ENCODE data around the gene METTL6. TPM values are rescaled to one million over a fixed set of nuclear protein-coding genes. Genes with fewer than 3 reads are reported as not detected.

METTL6 gene
- total RNA-seq, 2 experiments from 2014 or later = 12.7 to 23.5 TPM

GRCh38 chr3:15467227-15468181, 40.2 kb upstream of the METTL6 start:
- no peak for DNase-seq (ENCODE audit: low spot score)
- no peak overlapping the region for H3K27ac ChIP-seq (ENCODE audit: low read depth, low read length, poor library complexity, severe bottlenecking)
- CTCF ChIA-PET (ENCODE audit: unreplicated experiment) = no interaction called here
- H3K79me2 ChIP-seq (ENCODE audit: insufficient read depth, low read depth, low read length) = no peaks in the 10 kb centered on the region
- no peaks in the 10 kb centered on the region for H3K4me1 ChIP-seq (ENCODE audit: insufficient read depth, low read length, poor library complexity, severe bottlenecking)
- no peak overlapping the region for H3K4me3 ChIP-seq (ENCODE audit: low read depth, low read length, poor library complexity, severe bottlenecking)
- intact Hi-C loops (cut with micrococcal nuclease; ENCODE audit: unreplicated experiment) = no loop called here
- no peaks in the 10 kb centered on the region for H3K9me3 ChIP-seq (ENCODE audit: low read length)
- no peaks in the 10 kb centered on the region for H3K9me2 ChIP-seq (ENCODE audit: insufficient read depth, low read length)
- BruUV-seq (replicated peaks) = no TSS peak
- POLR2A ChIA-PET = interaction anchor here (1.2 kb wide), 1 partner anchor 9 kb away, joined by 3 read pairs; no protein-coding TSS in a partner anchor
- H4K20me1 ChIP-seq (ENCODE audit: insufficient read depth, low read length) = no peaks in the 10 kb centered on the region
- TF ChIP-seq, protein P1, sequence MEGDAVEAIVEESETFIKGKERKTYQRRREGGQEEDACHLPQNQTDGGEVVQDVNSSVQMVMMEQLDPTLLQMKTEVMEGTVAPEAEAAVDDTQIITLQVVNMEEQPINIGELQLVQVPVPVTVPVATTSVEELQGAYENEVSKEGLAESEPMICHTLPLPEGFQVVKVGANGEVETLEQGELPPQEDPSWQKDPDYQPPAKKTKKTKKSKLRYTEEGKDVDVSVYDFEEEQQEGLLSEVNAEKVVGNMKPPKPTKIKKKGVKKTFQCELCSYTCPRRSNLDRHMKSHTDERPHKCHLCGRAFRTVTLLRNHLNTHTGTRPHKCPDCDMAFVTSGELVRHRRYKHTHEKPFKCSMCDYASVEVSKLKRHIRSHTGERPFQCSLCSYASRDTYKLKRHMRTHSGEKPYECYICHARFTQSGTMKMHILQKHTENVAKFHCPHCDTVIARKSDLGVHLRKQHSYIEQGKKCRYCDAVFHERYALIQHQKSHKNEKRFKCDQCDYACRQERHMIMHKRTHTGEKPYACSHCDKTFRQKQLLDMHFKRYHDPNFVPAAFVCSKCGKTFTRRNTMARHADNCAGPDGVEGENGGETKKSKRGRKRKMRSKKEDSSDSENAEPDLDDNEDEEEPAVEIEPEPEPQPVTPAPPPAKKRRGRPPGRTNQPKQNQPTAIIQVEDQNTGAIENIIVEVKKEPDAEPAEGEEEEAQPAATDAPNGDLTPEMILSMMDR (conservative IDR thresholded peaks at IDR 0.05; ENCODE audit: low read length) = no peak
- TF ChIP-seq EZH2phosphoT487 (IDR thresholded peaks at IDR 0.05; ENCODE audit: borderline replicate concordance, low read depth, low read length) = no peak
- H3K36me3 ChIP-seq (ENCODE audit: insufficient read depth, low read length) = no peaks in the 10 kb centered on the region
- H3K4me2 ChIP-seq (ENCODE audit: low read length) = no peak overlapping the region
- H2AFZ ChIP-seq (ENCODE audit: low read length) = no peak overlapping the region

DNA sequence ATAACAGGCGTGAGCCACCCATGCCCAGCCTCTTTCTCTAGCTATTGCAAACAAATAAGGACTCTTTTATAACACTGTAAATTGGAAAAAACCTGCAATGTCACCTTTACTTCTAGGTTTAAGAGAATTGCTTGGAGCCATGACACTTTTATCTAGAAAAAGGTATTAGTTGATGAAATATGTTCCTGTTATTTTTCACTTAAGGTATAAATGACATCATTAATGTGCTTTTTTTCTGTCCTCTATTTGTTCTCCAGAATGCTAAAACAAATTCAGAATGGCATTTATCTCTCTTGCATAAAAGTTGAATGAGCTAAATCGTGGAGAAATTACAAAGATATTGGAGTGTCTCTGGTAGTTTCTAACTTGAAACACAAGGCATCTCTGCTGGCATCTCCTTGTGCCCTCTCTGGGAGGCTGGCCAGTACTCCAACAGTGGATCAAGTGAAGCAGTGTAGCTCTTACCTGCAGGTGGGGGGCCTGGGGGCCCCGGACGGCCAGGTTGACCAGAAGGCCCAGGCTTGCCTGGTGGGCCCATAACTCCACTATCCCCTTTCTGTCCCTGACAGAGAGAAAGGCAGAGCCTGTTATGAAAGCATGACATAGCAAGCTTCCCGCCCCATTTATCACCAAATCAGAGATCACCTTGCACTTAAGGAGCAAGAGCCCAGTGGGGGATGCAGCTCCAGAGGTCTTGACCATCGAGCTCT, 38.7 kb upstream of the METTL6 start:
- Histone ChIP-seq H3K4me2 (ENCODE audit: low read length) (no peak overlapping the region), H3K9me3 (ENCODE audit: low read length) (no peaks in the 10 kb centered on the region), H3K4me3 (ENCODE audit: low read depth, low read length, poor library complexity, severe bottlenecking) (no peak overlapping the region), H3K36me3 (ENCODE audit: insufficient read depth, low read length) (no peaks in the 10 kb centered on the region), H3K79me2 (ENCODE audit: insufficient read depth, low read depth, low read length) (no peaks in the 10 kb centered on the region), H3K4me1 (ENCODE audit: insufficient read depth, low read length, poor library complexity, severe bottlenecking) (no peaks in the 10 kb centered on the region), H2AFZ (ENCODE audit: low read length) (no peak overlapping the region), H3K27ac (ENCODE audit: low read depth, low read length, poor library complexity, severe bottlenecking) (no peak overlapping the region), H4K20me1 (ENCODE audit: insufficient read depth, low read length) (no peaks in the 10 kb centered on the region), H3K9me2 (ENCODE audit: insufficient read depth, low read length) (no peaks in the 10 kb centered on the region)
- intact Hi-C loops (cut with micrococcal nuclease; ENCODE audit: unreplicated experiment) = no loop called here
- ChIA-PET CTCF (ENCODE audit: unreplicated experiment) (no interaction called here), POLR2A (interaction anchor here (0.5 to 1.2 kb wide), 5 partner anchors 7 to 186 kb away, joined by 3 to 7 read pairs (median 3); no protein-coding TSS in a partner anchor)
- no peak for TF ChIP-seq EZH2phosphoT487 (IDR thresholded peaks at IDR 0.05; ENCODE audit: borderline replicate concordance, low read depth, low read length)
- TF ChIP-seq, protein P1 (conservative IDR thresholded peaks at IDR 0.05; ENCODE audit: low read length) = no peak
- no peak for DNase-seq (ENCODE audit: low spot score)
- no TSS peak for BruUV-seq (replicated peaks)
